GM18526 (cell line): ENCODE results near the gene GAST.

Source experiments
- POLR2A ChIP-seq: IDR thresholded peaks from 3 replicates; pipeline ENCODE4 v1.6.1; 2011; ENCODE audit not compliant: insufficient read length; ENCODE audit errors: extremely low read depth

Gene GAST

GRCh38 chr17:41751288-41751687, 39.2 kb downstream of the GAST start:
- TF ChIP-seq POLR2A: no peak

DNA sequence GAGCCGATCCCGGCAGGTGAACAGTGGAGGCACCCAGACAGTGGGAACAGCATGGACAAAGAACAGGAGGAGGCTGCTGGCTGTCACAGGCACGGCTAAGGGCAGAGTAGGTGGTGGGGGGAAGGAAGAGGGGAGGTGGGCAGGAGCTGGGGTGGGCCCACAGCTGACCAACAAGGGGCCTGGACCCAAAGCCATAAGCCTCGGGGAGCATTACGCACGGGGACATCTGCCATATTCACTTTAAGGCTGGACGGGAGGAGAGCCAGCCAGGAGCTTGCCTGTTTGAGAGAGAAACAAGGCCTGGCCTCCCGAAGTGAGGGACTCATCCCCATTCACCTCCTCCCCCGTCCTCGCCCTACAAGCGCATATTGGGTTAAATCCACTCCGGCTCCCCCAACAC, 41.9 kb downstream of the GAST start:
- no peak for TF ChIP-seq POLR2A

- TF ChIP-seq POLR2A: no peak
Measured at GRCh38 chr17:41758601-41759000, 46.5 kb downstream of the GAST start.

DNA sequence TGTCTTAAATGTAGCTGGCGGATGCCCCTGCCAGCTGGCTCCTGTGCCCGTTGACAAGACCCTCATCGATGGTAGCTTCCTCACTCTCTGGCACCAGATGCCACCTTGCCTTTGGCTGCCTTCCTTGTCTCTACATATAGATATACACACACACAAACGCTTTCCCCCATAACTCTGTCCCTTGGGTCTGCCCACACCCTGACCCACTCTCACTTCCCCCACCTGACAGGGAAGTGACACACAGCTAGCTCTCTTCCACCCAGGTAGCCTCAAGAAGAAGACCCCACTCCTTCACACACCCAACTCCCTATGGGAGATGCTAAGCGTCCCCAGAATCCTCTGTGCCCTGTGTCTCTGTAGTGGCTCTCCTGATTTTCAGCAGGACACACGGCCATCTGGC, 48.7 kb downstream of the GAST start:
- no peak for TF ChIP-seq POLR2A

GRCh38 chr17:41762391-41762790, 50.3 kb downstream of the GAST start:
- TF ChIP-seq POLR2A: no peak

- TF ChIP-seq POLR2A: no peak
Measured at GRCh38 chr17:41762841-41763240, 50.7 kb downstream of the GAST start.

- TF ChIP-seq POLR2A: no peak
Measured at GRCh38 chr17:41763327-41763726, 51.2 kb downstream of the GAST start.
